ENCODE data around the gene CCR8.

- TF ChIP-seq CTCF (IDR thresholded peaks at IDR 0.05) (no peak), POLR2A (IDR thresholded peaks at IDR 0.05) (no peak)
Measured at GRCh38 chr3:39281533-39281932, 48.0 kb upstream of the CCR8 start.
